ENCODE data around the gene SOX12.

The SOX12 gene

DNA sequence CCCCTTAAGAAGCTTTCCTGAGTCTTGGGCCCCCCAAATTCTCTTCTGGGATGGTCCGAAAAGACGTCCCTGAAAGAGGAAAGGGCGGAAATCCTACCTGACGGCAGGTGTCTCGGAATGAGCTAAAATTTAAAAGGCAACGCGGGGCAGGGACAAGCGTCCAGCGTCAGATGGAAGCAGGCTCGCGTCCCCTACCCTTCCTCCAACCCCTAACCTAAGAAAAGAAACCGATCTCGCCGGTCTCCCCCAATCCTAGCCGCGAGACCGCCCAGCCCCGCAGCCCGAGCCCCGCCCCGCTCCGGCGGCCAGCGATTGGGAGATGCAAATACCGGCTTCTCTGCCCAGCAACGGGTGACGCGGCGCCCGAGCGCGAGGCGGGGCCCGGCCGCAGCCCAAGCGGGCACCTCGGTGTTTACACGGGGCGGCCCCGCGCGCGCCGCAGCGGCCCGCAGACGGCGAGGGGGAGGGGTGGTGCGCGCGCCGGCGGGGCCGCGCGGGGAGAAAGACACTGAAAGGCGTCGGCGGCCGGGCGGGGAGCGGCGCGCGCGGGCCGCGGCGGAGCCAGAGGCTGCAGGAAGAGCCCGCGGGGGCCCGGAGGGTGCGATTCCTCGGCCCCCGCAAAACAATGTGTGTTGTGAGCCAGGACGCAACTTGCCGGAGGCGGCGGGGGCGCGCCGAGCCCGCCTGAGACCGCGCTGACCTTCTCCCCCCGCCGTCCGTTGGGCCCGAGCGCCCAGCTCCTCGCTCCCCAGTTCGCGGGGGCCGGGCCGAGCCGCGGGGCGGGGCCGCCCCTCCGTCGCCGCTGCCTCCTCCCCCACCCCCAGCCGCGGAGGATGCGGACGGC, at the start of gene SOX12:
Gene SOX12 (plus strand): TSS at position 508 of the 844 bp plus-strand sequence. CDS start 373 bp downstream, outside the sequence.
- peak; percentile 93 to 96 for DNase-seq (ENCODE audit: low read depth in 2 of 2)

DNA sequence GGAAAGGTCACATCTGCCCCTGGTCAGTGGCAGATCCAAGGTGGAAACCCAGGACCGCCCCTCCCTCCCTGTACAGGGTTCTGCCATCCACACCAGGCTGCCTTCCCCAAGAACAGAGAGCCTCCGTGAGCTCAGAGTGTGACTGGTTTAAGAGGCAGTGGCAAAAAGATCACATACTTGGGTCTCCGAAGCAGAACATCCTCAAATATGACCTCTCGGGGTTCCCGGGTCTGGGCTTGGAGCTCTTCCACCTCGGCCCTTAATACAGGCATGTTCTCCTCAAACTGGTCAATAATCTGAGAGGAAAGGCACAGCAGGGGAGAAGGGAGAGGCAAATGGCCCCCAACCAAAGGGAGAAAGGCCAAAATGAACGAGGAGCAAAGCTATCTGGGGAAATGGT, 49.6 kb upstream of the SOX12 start:
- DNase-seq (ENCODE audit: low read depth in 2 of 2), result no peak

DNA sequence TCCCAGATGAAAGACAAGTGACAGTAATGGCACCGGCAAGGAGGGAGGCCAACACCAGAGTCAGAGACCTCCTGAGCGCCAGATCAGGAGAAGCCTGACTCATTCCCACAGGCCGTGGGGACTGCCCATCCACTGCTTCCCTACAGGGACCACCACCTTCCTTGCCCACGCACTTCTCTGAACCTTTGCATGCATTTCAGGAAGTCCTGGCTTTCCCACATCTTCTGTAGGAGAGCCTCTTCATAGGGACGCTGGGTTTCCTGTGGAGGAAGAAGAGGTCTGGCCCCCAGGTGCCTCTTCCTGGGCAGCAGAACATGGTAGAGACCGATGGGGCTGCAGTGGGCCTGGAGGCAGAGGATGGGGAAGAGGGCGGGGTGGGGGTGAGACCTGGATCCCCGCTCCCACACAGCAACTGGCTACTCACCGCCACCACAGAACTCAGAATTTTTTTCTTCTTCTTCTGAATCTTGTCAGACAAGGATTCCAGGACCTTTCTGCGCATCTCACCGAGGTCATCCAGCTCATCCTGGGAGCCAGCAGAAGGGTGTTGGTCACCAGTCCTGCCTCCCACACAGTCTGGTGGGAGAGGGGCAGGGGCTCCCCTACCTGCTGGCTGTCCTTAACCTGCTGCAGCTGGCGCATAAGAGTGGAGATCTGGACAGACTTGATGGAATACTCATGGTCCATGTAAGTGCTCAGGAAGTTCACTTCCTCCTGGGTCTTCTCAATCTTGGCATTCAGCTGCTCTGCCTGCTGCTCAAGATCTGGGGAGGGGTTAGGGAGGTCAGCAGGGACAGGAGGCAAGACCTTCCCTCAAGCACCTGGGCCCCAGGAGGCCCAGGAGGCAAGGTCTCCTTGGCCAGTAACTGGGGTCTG, 48.5 kb upstream of the SOX12 start:
- no peak for DNase-seq (ENCODE audit: low read depth in 2 of 2)

DNA sequence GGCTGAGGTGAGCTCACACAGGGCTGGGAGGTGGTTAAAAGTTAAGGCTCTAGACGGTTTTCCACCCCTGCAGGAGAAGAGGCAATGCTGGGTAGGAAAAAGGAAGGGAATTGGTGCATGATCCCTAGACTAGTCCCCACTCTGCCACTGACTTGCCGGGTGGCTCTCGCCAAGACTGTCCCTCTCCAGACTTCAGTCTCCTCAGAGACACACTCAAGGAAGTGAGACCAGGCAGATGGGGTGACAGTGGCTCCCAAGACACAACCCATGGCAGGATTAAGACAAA, 47.9 kb upstream of the SOX12 start:
- DNase-seq (ENCODE audit: low read depth in 2 of 2), result no peak

DNA sequence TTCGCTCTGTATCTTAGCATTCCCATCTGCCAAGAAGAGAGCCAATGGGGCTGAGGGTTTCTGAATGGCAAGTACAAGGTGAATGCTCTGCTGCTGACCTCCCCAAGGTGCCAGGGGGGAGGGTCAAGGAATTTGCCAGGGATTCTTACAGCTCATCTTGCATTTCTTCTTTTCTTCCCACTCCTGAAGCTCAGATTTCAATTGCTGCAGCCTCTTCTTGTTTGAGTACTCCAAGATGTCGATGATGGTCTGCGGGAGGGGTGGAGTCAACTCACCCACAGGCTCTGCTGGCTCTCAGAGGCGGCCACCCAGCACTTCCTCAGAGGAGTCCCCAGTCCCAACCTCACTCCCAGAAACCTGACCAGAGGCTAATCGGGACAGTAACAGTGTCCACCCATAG, 47.2 kb upstream of the SOX12 start:
- no peak for DNase-seq (ENCODE audit: low read depth in 2 of 2)

DNA sequence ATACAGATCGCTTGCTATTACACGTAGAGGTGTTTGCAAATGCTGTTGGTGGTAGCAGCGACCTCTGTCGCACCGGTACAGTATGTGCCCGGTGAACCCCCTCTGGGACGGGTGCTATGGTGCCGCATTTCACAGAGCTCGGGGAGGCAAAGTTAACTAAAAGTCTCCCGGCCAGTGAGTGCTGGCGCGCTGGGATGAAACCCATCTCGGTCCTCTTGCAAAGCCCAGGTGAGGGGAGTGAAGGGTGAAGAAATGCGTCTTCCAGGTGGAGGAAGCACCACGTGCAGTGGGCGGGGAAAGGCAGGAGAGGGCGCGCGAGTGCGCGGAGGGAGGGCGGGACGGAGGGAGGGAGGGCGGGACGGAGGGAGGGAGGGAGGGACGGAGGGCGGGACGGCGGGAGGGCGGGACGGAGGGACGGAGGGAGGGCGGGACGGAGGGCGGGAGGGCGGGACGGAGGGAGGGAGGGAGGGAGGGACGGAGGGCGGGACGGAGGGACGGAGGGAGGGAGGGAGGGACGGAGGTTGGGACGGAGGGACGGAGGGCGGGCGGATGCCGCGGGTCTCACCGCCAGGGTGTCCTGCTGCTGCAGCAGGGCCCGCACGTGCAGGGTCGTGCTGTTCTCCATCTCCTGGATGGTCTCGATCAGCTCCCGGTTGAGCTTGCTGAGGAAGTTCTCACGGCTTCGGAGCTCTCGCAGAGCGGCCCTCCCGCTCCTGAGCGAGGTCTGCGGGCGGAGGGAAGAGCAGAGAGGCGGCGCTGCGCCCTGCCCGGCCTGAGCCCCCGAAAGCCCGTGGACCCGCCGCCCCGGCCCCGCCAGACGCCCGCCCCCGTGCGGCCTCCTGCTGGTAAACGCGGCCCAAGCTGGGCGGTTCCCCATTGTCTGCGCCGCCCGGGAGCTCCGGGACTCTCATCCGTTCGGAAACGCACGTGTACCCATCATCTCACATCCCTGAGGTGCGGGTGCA, 46.5 kb upstream of the SOX12 start:
- DNase-seq (ENCODE audit: low read depth in 2 of 2), result no peak

DNA sequence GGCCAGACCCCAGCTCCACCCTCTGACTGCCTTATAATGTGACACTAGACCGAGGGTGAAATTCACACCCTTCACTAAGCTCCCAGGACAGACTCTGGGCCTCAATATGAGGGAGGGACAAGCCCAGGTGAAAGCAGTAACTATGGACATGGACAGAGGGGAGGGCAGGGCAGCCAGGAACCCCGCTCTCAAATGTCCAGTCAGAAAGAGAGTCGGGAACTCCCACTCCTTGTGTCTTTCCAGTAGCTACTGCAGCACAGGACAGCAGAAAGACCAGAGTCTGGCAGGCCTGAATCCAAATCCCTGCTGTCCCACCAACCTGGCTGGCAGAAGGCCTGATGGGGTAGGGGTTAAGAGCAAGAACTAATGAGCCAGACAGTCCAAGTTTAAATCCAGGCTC, 41.2 kb upstream of the SOX12 start:
- no peak for DNase-seq (ENCODE audit: low read depth in 2 of 2)

DNA sequence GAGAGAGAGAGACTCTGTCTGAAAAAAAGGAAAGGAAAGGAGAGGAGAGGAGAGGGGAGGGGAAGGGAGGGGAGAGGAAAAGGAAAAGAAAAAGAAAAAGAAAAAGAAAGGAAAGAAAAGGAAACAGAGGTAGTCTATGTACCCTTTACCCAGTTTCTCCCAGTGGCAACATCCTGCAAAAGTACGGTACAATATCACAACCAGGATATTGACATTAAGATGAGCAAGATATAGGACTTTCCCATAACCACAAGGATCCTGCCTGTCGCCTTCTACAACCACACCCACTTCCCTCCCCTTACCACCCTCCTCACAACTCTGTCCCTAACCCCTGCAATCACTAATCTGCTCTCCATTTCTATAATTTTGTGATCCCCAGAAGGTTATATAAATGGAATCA, 38.8 kb upstream of the SOX12 start:
- no peak for DNase-seq (ENCODE audit: low read depth in 2 of 2)

DNA sequence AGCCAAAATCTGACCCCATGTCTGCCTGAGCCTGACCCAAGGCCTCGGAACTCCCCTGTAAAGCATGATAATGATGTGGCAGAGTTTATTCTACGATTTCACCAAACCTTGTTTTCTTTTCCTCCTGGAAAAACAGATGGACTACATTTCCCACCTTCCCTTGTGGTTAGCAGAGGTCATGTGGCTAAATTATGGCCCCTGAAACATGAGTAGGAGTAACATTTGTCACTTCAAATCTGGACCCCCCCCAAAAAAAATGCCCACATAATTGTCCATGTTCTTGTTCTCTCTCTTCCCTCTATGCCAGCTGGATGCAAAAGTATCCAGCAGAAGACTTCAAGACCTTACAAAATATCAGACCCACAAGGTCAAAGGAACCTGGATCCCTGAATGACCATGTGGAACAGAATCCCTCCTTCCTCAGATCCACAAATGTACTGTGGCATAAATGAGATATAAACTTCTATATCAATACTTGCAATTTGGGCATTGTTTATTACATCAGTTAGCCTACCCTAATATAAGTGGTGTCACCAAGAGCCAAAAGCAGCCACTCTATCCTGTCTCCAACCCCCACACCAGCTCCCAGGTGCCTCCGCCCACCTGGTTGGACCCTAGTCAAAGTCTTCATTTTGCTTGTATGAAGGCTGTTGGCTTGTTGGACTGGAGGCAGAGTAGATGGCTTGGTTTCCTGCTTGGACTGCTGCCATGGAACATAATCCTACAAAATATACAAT, 36.2 kb upstream of the SOX12 start:
- no peak for DNase-seq (ENCODE audit: low read depth in 2 of 2)

DNA sequence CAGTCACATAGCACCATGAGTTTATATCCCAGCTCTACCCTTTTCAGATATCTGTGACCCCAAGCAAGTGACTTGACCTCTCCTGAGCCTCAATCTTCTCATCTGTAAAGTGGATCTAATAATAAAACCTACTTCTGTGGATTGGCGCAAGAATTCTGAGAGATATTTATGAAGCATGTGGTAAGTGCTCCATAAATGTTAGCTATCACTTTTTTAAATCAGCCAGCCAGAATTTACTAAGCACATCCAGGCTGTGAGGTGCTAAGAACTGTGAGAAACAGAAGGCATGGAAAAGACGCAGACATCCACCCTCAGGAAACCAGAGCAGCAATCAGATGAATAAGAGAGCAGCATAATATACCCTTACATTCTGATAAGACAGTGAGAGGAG, 35.7 kb upstream of the SOX12 start:
- no peak for DNase-seq (ENCODE audit: low read depth in 2 of 2)

DNA sequence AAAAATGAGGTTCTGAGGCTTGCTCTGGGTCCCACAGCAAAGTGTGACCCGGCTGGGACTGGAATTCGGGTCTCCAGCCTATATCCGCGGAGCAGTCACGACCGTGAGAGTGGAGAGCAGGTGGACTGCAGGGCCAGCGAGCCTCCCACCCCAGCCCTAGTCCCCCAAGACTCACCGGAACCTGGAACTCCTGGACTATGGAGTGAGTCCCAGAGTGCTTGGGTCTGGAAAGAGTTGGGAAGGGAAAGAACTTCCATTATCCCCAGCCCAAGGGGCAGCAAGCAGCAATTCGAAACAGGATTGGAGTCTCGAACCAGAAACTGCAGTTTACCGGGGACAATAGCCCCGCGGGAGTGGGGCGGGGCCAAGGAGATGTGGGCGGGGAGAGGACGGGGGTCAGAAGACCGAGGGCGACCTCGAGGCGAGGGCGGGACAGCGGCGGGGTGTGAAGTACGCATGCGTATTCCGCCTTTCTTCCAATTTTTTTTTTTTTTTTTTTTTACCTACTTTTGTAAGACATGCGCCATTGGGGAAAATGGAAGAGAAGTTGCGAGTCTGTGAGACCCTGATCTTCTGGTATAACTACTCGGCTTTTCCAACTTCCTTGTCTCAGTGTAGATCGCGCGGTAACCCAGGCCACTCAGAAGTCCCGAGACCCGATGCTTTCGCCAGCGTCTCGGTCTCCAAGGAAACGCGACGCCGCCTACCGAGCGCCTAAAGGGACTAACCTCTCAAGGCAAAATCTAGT, 35.1 kb upstream of the SOX12 start, which contains the start of gene C20orf96:
Gene C20orf96 (minus strand): TSS at position 667 of the 748 bp plus-strand sequence. CDS start 140 bp downstream, at position 527.
- DNase-seq (ENCODE audit: low read depth in 2 of 2), result peak; percentile 67 to 73

DNA sequence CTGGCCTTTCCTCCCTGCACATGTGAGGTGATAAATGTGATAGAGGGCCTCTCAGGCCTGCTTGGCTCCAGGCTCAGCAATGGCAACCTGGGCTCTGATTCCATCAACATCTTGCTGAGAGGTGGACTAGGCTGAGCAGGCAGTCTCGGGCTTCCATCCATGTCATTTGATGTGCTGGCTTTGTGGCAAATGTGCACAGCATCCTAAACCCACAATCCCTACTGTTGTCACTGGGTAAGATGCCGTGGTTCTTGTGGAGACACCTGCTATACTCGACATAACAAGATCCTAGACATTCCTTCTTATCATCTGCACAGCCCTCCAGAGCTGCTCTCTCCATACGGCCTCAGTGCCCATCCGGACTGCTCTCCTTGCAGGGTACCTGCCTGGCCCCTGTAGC, 30.8 kb upstream of the SOX12 start:
- no peak for DNase-seq (ENCODE audit: low read depth in 2 of 2)

DNA sequence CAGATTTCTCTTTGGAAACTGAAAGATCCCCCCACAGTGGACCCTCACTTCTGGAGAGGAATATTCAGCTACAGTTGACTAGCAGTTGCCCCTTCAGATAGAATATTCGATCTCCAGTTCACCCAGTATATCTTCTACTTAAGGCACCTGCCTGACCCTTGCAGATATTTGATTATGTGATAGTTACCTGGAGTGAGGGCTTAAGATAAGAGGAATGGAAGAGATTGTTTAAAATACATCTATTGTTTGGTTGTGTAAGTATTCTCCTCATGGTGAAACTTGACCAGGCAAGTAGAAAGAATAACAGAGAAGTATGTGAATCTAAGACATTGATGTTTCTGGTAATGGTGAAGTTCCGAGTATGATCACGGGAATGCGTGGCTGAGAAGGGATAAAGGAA, 29.5 kb upstream of the SOX12 start:
- DNase-seq (ENCODE audit: low read depth in 2 of 2), result no peak

DNA sequence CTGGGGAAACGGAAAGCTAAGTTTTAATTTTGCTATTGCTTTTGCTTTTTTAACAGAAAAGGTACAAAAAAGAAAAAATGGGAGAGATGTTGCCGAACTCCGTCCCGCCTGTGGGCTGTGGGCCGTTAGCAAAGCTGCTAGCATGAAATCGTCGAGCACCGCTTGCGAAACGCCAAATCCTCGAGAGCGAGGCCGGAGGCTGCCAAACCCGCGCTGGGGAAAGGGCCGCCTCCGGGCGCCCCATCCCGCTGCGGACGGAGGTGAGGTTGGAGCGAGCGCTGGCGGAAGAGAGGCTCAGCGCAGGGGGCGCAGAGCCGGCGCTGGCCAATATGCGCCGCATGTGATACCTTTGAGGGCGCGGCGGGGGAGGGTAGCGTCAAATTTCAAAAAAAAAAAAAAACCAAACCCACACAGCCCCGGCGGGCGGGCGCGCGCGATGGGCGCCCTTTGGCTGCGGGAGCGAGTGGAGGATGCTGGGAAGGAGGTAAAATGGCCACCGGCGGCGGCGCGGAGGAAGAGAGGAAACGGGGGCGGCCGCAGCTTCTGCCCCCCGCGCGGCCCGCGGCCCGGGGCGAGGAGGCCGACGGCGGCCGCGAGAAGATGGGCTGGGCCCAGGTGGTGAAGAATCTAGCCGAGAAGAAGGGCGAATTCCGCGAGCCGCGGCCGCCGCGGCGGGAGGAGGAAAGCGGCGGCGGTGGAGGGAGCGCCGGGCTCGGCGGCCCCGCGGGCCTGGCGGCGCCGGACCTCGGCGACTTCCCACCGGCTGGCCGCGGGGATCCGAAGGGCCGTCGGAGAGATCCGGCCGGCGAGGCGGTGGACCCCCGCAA, 28.0 kb upstream of the SOX12 start, which contains the start of gene ZCCHC3:
Gene ZCCHC3 (plus strand): TSS at position 473 of the 827 bp plus-strand sequence. CDS start 17 bp downstream, at position 490.
- DNase-seq (ENCODE audit: low read depth in 2 of 2), result peak; percentile 66 to 71

DNA sequence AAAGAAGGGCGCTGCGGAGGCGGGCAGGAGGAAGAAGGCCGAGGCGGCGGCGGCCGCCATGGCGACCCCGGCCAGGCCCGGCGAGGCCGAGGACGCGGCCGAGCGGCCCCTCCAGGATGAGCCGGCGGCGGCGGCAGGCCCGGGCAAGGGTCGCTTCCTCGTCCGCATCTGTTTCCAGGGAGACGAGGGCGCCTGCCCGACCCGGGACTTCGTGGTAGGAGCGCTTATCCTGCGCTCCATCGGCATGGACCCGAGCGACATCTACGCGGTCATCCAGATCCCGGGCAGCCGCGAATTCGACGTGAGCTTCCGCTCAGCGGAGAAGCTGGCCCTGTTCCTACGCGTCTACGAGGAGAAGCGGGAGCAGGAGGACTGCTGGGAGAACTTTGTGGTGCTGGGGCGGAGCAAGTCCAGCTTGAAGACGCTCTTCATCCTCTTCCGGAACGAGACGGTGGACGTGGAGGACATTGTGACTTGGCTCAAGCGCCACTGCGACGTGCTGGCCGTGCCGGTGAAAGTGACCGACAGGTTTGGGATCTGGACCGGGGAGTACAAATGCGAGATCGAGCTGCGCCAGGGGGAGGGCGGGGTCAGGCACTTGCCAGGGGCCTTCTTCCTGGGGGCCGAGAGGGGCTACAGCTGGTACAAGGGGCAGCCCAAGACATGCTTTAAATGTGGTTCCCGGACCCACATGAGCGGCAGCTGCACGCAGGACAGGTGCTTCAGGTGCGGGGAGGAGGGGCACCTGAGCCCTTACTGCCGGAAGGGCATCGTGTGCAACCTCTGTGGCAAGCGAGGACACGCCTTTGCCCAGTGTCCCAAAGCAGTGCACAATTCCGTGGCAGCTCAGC, 27.2 kb upstream of the SOX12 start:
- no peak for DNase-seq (ENCODE audit: low read depth in 2 of 2)

DNA sequence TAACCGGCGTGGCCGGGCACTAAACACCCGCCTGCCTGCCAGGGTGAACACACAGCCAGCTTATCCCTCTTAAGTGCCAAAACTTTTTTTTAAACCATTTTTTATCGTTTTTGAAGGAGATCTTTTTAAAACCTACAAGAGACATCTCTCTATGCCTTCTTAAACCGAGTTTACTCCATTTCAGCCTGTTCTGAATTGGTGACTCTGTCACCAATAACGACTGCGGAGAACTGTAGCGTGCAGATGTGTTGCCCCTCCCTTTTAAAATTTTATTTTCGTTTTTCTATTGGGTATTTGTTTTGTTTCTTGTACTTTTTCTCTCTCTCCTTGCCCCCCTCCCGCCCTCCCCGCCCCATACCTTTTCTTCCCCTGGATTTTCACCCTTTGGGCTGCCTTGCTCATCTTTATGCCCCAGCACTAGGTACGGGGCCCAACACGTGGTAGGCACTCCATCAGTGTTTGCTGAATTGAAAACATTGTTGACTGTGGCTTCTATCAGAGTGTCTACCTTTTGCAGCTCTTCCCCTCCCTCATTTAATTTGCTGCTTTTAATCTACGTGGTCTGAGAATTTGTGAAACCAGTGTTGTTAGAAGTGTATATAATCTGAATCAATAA, 26.5 kb upstream of the SOX12 start:
- DNase-seq (ENCODE audit: low read depth in 2 of 2), result no peak

DNA sequence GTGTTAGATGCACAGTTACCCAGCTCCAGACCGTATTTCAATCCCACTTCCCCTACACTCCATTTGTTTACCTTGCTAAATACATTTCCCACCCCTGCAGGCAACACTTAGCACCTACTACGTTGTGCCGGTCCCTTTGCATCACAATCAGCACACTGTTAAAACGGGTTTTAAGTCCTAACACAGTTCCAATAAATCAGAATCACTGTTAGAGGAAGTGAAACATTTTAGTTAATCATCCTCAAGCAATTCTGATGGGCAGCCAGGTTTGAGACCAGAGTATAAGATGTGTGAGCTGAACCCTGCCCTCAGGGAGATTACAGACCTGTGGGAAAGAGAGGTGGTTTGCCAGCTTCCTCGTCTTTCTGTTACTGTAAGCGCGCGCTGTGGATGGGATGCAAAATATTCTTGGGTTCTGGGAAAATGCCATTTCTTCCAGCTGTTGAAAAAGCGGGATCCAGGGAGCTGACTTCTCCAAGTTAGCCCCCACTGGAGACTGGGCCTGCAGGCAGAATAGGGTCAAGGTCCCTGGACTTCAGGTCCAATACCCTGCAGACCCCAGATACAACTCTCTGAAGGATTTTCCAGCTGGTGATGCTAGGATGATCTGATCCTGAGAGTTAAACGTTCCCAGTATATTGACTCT, 24.9 kb upstream of the SOX12 start:
- no peak for DNase-seq (ENCODE audit: low read depth in 2 of 2)

Data from stimulated activated CD8-positive, alpha-beta memory T cell treated with anti-CD3 and anti-CD28 coated beads, Interleukin-2, amount 100 ng/mL, for 1 hour (primary cell).